Measurements from ENCODE around the gene TNFSF10.

The TNFSF10 gene

GRCh38 chr3:172516318-172517214 is 6.7 kb downstream of the TNFSF10 start:
- peak; percentile 65 for DNase-seq

GRCh38 chr3:172515130-172515918 is 7.9 kb downstream of the TNFSF10 start:
- no peak for DNase-seq

GRCh38 chr3:172514678-172515077 is 8.6 kb downstream of the TNFSF10 start:
- DNase-seq, result no peak

GRCh38 chr3:172513488-172513887 is 9.7 kb downstream of the TNFSF10 start:
- no peak for DNase-seq

GRCh38 chr3:172511783-172512762 is 11.2 kb downstream of the TNFSF10 start:
- DNase-seq, result peak; percentile 63

GRCh38 chr3:172506094-172506493 is 17.1 kb downstream of the TNFSF10 start:
- DNase-seq, result no peak

- no peak for DNase-seq
These were observed 21.7 kb downstream of the TNFSF10 start for GRCh38 chr3:172501540-172501939.

GRCh38 chr3:172490198-172490669 is 33.0 kb downstream of the TNFSF10 start:
- DNase-seq, result peak; percentile 79

GRCh38 chr3:172478116-172478515 is 45.1 kb downstream of the TNFSF10 start:
- DNase-seq, result no peak

- no peak for DNase-seq
These were observed 46.9 kb downstream of the TNFSF10 start for GRCh38 chr3:172476347-172476746.

GRCh38 chr3:172475703-172476102 is 47.5 kb downstream of the TNFSF10 start:
- no peak for DNase-seq

GRCh38 chr3:172471903-172472302 is 51.3 kb downstream of the TNFSF10 start:
- no peak for DNase-seq

- DNase-seq, result no peak
These were observed 52.6 kb downstream of the TNFSF10 start for GRCh38 chr3:172470588-172470987.

GRCh38 chr3:172467170-172467824 is 55.9 kb downstream of the TNFSF10 start:
- no peak for DNase-seq

GRCh38 chr3:172466553-172467130 is 56.6 kb downstream of the TNFSF10 start:
- DNase-seq, result no peak

- no peak for DNase-seq
These were observed 57.9 kb downstream of the TNFSF10 start for GRCh38 chr3:172465281-172465680.

- DNase-seq, result no peak
These were observed 58.9 kb downstream of the TNFSF10 start for GRCh38 chr3:172464306-172464705.

- DNase-seq, result no peak
These were observed 61.6 kb downstream of the TNFSF10 start for GRCh38 chr3:172461530-172462138.

- no peak for DNase-seq
These were observed 66.8 kb downstream of the TNFSF10 start for GRCh38 chr3:172456404-172456803.

Data from femur (tissue), 1 donor.